Stimulated activated naive CD8-positive, alpha-beta T cell treated with anti-CD3 and anti-CD28 coated beads, Interleukin-15, amount 100 ng/mL, for 72 hours (primary cell): Measurements from ENCODE around the gene DNAJB4.
"Not testable (repeated sequence)": the region's sequence is repeated elsewhere in the genome, so short reads cannot be mapped to it uniquely, and the experiment has no call there.

Experiments used
- ATAC-seq: fragments of 150-1000 bp; cut with Tn5 transposase; 2 replicates; pipeline ENCODE4 v1.10.0; 2021; ENCODE audit warnings: mild to moderate bottlenecking, moderate library complexity
- DNase-seq, 2 donors: peaks; one replicate each; pipeline ENCODE4 v3.0.0; 2021 to 2022
- H3K27ac Mint-ChIP-seq, 2 donors: one replicate each; pipeline ENCODE4 v1.8.0; 2022; ENCODE audit warnings: mild to moderate bottlenecking in 2 of 2, mixed read lengths in 2 of 2, moderate library complexity in 2 of 2
- H3K27me3 Mint-ChIP-seq: one replicate; pipeline ENCODE4 v1.8.0; 2022; ENCODE audit warnings: mixed read lengths
- H3K4me1 Mint-ChIP-seq: one replicate; pipeline ENCODE4 v1.8.0; 2022; ENCODE audit warnings: mild to moderate bottlenecking, mixed read lengths
- H3K4me3 Mint-ChIP-seq, 2 donors: one replicate each; pipeline ENCODE4 v1.8.0; 2022; ENCODE audit warnings: mild to moderate bottlenecking in 2 of 2, mixed read lengths in 2 of 2, moderate library complexity in 1 of 2
- H3K9me3 Mint-ChIP-seq, 2 donors: one replicate each; pipeline ENCODE4 v1.8.0; 2022; ENCODE audit warnings: mixed read lengths in 2 of 2

Gene DNAJB4

GRCh38 chr1:78060857-78061563 lies 56.3 kb downstream of the DNAJB4 start:
- Mint-ChIP-seq H3K9me3 (no peaks in the 10 kb centered on the region), H3K27me3 (peaks cover 19% of the 10 kb centered on the region), H3K4me3 (no peak overlapping the region), H3K4me1 (peaks cover under 1% of the 10 kb centered on the region), H3K27ac (no peak overlapping the region)
- no peak for DNase-seq
- no peak for ATAC-seq

DNA sequence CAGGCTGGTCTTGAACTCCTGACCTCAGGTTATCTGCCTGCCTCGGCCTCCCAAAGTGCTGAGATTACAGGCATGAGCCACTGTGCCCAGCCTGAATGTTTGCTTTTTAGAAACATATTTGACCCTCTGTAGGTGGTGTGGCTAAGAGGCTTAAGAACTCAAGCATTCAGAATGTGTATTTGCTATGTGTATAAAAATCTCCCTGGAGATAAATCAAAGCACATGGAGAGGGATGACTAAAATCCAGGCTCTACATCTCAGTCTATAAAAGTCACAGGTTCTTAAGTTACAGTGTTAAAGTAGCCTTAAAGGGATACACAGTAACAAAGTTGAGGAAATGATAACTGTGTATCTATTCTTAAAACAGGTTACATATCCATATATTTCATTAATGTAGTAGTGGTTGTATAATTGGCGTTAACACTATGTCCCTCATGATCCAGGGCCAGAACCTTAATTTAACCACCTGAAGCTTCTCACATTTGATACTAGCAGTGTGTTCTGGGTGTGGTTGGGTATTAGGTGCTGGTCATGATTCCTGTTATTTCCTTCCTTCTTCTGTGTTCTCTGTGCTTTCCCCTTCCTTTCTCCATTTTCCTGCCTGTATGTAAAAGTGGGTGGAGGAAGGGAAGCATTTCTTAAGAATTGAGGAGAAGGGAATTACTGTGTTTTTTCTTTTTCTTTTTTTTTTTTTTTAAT lies 57.2 kb downstream of the DNAJB4 start:
- no peak overlapping the region for H3K27ac Mint-ChIP-seq
- no peak for ATAC-seq
- H3K9me3 Mint-ChIP-seq, result no peaks in the 10 kb centered on the region
- no peaks in the 10 kb centered on the region for H3K4me1 Mint-ChIP-seq
- H3K27me3 Mint-ChIP-seq, result peaks cover 27% of the 10 kb centered on the region
- DNase-seq, result no peak
- no peak overlapping the region for H3K4me3 Mint-ChIP-seq

DNA sequence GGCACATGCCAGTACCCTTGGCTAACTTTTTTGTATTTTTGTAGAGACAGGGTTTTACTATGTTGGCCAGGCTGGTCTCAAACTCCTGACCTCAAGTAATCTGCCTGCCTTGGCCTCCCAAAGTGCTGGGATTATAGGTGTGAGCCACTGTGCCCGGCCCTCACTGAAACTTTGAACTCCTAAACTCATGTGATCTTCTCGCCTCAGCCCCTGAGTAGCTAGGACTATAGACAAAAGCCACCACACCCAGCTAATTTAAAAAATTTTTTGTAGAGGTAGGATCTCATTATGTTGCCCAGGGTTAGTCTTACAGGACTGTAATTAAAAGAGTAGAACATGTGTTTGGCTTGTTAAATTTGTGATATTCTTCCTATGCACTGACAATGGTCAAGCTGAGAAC lies 60.1 kb downstream of the DNAJB4 start:
- not testable (repeated sequence) for H3K4me3 Mint-ChIP-seq, H3K4me1 Mint-ChIP-seq, ATAC-seq, DNase-seq, H3K9me3 Mint-ChIP-seq, H3K27ac Mint-ChIP-seq
- peaks cover 35% of the 10 kb centered on the region for H3K27me3 Mint-ChIP-seq
